Stimulated activated CD8-positive, alpha-beta memory T cell treated with anti-CD3 and anti-CD28 coated beads, Interleukin-15, amount 100 ng/mL, for 4 hours (primary cell): ENCODE measurements around the gene NR2E1.

Experiments used
- DNase-seq, 2 donors: peaks; one replicate each; pipeline ENCODE4 v3.0.0-alpha.2; 2020; ENCODE audit warnings: low read depth in 2 of 2

NR2E1 gene

GRCh38 chr6:108171291-108171917, 5.6 kb downstream of the NR2E1 start:
- no peak for DNase-seq

- DNase-seq = no peak
These were observed 6.2 kb downstream of the NR2E1 start for GRCh38 chr6:108171918-108172516.

DNA sequence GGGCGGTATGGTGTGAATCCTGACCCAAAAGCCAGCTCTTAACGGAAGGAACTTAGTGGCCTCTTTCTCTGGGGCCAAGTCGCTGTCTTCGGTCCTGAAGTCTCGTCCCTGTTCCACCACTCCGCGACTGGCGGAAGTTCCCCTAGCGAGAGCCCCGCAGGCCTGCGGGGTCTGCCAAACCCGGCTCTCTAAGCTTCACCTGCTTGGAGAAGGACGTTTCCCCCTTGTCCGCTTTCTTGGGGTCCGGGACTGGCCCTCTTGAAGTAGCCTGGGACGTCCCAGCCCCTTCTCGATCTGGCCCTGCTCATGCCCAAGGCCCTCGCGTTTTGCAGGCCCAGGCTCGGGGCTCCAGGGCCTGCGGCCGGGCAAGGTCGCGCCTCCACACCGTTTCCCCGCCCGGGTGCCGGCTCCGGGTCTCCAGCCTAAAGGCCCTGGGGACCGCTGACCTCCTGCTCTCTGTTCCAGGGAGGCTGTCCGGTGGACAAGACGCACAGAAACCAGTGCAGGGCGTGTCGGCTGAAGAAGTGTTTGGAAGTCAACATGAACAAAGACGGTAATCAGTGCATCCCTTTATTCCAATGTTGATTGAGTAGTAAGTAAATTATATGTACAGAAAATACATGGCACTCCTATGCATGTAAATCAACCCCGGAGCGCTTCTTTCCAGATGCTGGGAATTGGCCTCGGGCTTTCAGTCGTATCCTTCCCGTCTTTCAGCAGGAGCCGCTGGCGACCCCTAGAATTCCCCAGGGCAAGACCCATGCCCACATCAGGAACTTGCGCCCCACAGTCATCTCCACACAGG, 8.8 kb downstream of the NR2E1 start:
- no peak for DNase-seq

- no peak for DNase-seq
These were observed 9.4 kb downstream of the NR2E1 start for GRCh38 chr6:108175176-108175591.

- DNase-seq = no peak
These were observed 9.9 kb downstream of the NR2E1 start for GRCh38 chr6:108175592-108176279.

- no peak for DNase-seq
These were observed 10.7 kb downstream of the NR2E1 start for GRCh38 chr6:108176281-108177089.

- no peak for DNase-seq
These were observed 13.9 kb downstream of the NR2E1 start for GRCh38 chr6:108179741-108180140.

- DNase-seq = no peak
These were observed 14.4 kb downstream of the NR2E1 start for GRCh38 chr6:108180266-108180665.

DNA sequence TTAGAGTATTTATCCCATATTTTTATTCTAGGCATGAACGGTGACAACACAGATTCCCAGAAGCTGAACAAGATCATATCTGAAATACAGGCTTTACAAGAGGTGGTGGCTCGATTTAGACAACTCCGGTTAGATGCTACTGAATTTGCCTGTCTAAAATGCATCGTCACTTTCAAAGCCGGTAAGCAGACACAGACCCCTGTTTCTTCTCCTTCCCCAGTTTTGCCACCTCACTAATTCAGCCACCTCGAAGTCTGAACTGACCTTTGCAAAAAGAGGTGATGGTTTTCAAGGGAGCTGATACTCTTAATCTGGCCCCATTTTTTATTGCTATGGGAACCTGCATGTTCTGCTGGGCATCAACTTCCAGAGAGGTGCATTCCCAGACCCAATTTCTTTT, 15.0 kb downstream of the NR2E1 start:
- no peak for DNase-seq

- no peak for DNase-seq
These were observed 20.4 kb downstream of the NR2E1 start for GRCh38 chr6:108186226-108186625.

DNA sequence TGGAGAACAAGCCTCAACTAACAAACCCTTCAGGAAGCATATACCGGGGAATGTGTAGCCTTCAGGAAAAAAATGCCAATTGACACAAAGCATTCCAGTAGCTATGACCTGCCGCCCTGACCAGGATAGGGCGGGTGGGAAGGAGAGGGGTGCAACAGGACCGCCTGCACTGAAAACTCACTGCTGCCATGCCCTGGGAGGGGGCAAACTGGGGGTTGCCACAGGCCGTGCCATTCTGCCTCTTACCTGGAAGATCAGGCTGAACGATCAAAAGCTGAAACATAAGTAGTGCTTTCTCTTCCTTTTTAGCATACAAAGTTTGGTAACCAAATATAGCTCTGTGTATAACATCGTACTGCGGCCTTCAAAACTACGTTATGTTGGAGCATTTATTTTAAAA, 21.7 kb downstream of the NR2E1 start:
- no peak for DNase-seq

DNA sequence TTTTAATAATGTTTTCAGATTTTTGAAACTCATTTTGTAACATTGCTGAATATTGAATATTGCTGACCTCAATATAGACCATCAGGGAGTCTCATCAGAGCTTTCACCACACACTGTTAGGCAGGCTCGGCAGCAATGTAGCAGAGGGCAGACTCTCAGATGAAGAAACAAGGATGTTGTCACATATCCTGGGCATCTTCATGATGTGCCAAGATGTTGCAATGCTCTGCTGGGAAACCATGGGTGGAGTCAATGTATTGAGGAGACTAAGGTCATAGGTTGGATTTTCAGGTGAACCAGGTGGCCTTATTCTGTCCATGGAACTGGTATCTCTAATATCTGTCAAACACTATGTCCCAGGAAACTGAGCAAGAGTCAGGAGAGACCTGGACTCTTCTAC, 27.3 kb downstream of the NR2E1 start:
- no peak for DNase-seq

DNA sequence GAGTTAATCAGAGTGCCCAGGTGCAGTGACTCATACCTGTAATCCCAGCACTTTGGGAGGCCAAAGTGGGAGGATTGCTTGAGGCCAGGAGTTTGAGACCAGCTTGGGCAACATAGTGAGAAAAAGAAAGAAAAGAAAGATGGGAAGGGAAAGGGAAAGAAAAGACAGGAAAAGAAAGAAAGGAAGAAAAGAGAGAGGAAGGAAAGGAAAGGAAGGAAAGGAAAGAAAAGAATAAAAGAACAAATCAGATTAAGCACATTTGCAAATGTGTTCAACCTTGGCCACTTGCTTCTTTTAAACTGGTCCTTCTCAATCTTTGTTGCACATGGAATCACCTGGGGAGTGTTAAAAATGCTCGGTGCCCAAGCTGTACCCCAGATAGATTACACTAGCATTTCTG, 28.0 kb downstream of the NR2E1 start:
- no peak for DNase-seq

DNA sequence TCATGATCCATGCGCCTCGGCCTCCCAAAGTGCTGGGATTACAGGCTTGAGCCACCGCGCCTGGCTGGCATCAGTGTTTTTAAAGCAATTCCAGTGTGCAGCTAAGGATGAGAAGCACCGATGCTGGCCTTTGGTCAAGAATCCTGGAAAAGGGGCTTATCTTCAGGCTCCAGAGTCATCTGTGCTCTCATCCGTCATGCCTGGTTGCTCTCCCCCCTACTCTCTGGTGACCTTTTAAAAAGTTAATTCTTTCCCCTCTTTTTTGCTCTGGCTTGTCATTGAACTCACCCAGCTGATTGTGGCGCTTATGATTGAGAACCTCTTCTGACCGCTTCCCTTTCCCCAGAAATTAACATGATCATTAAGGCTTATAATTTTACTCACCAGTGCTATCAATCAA, 28.7 kb downstream of the NR2E1 start:
- DNase-seq = no peak

DNA sequence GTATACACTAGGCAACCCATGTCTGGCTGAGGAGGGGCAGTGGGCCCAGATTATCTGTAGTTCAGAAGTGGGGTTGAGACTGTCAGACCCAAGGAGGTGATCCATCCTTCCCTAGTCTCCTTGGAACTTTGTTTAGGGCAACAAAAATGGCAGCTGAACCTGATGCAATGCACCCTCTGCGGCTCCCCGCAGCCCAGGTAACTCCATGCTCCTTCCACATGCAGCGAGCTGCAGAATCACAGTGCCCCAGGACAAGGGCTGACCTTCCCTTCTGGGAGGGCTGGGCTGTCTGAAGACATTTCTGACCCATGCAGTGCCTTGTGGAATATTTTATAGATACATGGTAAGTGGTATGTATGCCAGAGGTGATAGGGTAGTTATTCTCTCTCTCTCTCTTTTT, 29.4 kb downstream of the NR2E1 start:
- no peak for DNase-seq

GRCh38 chr6:108198761-108199498, 33.1 kb downstream of the NR2E1 start:
- no peak for DNase-seq

- no peak for DNase-seq
These were observed 34.4 kb downstream of the NR2E1 start for GRCh38 chr6:108200186-108200585.

GRCh38 chr6:108200631-108201030, 34.8 kb downstream of the NR2E1 start:
- no peak for DNase-seq

DNA sequence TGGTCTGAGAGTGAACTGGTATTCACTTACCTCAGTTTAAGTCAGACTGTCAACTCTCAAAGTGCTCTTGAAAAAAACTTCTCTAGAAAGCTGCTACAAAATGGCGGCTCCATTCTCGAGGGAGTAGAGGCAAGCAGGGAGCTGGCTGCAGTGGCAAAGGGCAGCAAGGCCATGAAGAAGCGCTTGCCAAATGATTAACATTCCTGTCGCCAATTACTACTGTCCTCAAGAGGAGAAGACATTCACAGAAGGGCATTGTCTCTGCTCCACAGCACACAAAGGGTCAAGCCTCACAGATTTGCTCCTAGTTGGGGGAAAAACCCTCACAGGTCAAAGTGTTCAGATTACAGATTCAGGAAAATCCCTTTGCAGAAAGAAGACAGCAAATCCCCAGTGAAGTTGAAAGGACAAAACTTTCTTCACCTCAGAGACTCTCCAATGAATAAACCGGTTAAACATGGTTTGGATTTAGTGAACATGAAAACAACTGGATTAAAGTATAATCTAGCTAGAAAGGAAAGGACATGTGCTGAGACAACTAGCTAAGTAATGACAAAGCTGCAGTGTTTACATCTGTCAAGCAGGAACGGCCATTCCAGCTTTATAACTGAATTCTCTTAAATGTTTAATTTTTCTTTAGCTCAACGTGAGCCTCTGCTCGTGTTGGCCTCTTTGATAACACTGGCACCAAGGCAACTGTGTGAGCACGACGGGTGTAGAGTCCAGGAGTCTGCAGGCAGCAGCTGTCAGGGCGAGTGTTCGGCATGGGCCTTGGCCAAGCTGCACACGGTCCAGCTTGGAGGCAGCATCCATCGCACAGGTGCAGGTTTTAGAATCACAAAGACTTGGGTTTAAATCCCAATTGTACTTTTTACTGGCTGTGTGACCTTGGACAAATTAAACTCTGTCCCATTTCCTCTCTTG, 37.6 kb downstream of the NR2E1 start:
- DNase-seq = no peak

DNA sequence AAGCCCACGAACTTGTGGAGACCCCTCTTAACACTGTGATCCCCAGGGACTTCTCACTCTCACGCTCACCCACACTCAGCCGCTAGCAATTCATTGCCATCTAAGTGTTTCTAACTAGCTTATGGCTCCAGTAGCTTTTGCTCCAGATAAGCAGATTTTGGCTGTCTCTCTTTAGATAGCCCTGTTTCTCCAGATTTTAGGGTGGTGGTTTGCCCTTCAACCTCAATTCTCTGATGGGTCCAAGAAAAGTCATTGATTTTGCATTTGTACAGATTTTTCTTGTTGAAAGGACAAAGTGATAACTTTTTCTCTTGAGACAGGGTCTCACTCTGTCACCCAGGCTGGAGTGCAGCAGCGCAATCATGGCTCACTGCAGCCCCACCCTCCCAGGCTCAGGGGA, 41.2 kb downstream of the NR2E1 start:
- no peak for DNase-seq
